HG03175 (cell line): ENCODE results near the gene ARSJ.
A peak's percentile ranks its signal among the peaks of the same experiment; 100 is the strongest.
"Not testable (repeated sequence)": the region's sequence is repeated elsewhere in the genome, so short reads cannot be mapped to it uniquely, and the experiment has no call there.

Experiments
- ATAC-seq: cut with Tn5 transposase; IDR thresholded peaks from one replicate; pipeline ENCODE4 v1.9.1; 2021; ENCODE audit warnings: mild to moderate bottlenecking, moderate library complexity; ENCODE audit not compliant: unreplicated experiment

Gene ARSJ

DNA sequence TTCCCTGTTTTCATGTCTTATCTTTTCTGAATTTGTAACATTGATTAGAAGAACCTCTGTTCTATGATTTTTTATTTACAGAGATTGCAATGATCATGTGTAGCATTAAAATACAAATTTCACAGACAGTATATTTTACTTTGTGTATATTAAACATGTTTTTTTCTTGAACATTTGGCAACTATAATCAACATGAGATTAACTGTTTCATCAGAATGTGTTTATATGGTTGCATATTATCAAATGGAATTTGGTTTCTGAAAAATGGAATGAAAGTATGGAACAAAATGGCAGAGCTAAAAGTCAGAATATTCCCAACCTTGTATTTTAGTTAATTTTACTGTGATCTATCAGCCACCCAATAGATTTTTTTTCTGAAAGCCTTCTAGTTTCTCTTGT, 19.9 kb downstream of the ARSJ start:
- no peak for ATAC-seq

DNA sequence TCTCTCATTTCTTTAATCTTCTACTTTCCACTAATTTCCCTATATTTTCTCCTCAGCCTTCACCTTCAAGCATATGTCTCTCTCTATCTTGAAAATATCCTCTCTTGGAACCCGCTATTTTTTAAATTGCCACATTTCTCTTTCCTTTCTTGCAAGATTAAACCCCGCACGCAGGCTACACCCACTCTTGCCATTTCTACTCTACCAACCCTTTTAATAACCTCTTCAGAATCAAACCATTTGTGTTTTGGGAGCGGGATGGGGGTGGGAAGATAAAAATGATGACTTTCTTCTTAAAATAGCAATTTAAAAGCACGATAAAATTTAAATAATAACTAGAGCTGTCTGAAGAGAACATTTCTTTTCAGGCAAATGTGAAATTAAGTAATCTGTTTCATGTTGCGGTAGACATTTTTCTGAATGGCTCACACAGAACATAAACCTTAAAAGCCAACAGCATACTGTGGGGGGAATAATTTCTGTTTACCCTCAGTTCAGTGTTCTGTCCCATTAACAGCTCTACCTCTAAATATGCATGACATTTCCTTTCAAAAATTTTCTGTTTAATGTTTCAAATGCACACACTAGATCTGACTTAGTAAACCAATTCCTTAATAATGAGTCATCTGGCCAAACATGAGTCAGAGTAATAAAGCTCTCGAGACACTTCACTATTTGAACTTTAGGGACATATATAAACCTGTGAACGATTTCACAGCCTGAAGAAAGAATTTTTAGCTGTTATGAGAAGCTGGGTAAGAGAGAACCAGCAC, 20.5 kb downstream of the ARSJ start:
- peak; percentile 55 for ATAC-seq

DNA sequence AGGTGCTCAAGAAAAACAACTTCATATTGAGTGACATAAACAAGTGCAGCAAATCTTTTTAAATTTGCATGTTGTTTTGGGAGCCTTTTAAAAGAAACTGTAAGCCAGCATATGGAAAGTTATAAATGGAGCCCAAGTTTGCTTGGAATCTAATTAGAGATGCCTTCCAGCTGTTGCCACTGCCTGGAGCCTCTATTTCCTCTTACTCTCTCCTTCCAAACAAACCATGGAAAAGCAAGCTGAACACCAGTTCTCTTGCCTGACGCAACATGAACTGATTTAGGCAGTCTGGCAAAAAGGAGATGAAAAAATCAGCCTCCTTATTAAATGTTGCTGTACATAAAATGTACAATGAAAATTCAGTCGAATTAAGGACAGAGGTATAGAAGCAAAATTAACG, 21.5 kb downstream of the ARSJ start:
- no peak for ATAC-seq

DNA sequence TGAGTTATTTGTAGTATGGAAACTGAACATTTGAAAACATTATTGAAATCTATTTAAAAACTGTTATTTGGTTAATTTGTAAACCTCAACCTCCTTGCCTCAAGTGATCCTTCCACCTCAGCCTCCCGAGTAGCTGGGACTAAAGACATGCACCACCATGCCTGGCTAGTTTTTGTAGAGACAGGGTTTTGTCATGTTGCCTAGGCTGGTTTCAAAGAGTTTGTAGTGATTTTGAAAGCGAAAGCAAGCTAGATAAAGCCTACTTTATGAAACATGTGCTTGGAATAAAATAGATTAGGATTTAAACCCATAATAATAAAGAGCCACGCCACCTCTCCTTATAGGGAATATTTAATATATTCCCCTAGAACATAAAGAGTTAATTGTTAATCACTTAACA, 23.5 kb downstream of the ARSJ start:
- no peak for ATAC-seq

DNA sequence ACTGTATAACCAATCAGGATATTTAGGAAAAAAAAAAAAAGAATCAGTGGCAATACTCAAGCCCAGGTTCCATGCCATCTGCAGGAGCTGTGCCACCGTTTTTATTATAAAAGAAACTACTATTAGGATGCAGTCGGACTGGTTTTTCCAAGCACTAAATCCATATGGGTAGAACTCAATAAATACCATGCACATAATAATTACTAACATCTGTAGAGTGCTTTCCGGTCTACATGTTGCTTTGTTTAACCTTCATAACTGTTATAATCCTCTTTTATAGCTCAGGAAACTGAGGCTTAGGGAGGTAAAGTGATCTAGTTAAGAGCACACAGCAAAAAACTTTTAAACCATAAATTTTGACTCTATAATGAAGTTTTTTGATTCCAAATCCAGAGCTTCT, 24.0 kb downstream of the ARSJ start:
- ATAC-seq: no peak

DNA sequence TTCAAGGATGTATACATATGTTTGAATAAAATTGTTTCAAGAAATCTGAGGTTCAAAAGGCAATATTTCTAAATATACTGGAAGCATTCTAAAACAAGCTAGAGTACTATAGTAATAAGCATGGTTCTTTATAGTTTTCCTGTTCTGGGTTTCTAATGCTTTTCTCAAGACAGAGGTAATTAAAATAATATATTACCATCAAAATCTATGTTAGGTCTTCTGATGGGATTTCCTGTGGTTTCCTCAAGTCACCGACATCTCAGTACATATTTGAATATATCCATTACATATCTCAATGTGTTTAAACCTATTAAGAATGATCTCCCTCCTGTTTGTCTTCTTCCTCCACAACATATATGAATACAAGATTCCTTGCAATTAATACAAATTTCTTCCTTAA, 25.6 kb downstream of the ARSJ start:
- no peak for ATAC-seq

DNA sequence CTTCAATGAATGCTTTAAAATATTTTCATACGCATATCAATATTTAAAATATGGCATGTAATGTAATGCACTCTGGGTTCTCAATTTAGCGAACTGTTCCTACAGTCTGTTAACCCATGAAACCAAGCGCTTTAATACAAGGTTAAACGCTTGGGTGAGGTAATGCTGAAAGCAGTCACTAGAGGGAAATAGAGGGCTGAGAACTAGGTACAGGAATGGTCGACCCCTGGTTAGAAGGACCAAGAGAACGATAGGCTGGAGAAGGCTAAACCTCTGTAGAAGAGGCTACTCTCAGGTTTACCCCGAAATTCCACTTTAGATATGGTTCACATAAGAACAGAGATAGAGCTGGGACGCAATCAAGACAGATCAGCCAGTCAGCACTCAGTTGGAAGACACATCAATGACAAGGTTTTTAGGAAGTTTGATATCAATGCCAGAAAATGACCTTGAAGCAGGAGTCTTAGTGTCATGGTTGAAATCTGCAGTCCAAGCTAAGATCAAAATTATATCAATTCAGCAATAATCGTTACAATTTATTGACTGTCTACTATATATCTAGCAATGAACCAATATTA, 26.9 kb downstream of the ARSJ start:
- peak; percentile 91 for ATAC-seq

DNA sequence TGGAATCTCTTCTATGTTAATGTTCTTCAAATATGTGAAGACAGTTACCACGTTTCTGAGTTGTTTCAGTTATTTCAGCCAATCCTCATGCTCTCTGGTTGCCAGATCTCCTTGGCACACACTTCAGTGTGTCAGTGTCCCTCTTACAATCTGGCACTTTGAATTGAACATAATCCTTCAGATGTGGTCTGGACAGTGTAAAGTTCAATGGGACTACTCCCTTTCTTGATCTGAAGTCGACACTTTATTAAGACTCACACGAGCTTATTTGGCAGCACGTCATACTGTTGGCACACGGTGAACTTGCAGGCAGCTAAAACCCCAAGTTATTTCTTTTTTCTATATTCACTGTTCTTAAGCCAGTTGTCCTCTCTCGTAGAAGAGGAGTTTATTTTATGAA, 28.2 kb downstream of the ARSJ start:
- no peak for ATAC-seq

DNA sequence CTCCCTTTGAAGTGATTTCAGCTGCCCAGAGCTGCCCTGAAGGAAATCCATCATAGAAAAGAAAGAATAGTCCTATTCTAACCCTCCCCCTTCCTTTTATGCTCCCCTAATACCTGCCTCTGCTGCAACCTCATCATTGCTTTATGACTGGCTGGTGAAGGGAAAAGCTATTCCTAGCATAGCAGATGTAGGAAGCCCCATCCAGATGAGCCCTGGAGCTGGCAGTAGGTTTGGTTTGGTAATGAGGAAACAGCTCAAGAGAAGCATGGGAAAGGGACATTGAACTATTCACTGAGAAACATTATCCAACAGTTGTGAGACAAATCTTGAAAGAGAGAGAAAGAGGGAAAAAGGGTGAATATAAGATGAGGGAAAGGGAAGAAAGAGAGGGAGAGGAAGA, 29.2 kb downstream of the ARSJ start:
- ATAC-seq: no peak

DNA sequence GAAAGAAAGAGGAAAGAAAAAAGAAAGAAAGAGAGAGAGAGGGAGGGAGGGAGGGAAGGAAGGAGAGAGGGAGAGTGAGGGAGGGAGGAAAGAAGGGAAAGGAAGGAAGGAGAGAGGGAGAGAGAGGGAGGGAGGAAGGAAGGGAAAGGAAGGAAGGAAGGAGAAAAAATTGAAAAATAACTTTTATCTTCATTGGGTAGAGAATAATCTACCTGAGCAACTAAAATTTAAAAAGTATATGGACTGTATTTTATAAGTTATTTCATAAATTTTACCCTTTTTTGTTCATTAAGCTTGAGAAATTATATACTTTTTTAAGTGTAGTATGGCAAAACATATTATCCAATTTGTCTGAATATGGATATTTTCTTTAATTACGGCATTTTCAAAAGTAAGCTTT, 32.0 kb downstream of the ARSJ start:
- ATAC-seq: no peak

DNA sequence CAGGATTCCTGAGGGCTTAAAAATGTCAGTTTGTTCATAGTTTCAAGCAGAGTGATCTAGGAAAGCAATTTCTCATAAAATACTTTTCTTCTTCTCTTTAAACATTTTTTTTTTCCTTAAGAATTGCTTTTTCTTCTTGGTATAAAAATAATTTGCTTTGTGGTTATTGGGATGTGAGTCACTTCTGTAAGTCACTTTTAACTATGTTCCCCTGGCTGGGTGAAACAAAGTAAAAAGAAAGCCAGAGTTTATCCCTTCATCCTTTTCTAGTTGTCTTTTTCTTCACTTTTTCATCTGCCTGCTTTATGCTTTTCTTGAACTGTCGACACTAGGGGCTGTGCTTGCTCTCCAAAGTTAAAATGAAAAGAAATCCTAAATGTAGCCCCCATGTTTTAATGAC, 33.5 kb downstream of the ARSJ start:
- ATAC-seq: no peak

DNA sequence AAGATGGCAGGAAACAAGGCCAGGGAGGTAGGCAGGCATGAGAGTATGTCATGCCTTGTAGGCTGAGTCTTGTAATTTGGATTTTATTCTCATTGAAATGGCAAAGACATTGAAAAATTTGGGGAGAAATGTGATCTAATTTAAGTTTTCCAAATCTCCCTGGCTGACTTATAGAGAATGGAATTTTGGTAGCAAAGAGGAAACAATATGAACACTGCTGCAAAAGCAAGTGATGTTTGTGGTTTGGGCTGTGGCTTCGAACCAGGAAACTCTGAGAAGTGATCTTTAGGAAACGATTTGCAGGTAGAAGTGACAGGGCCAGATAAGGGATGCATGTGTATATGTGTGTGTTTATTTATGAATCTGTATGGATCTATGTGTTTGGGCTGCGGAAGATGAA, 35.6 kb downstream of the ARSJ start:
- ATAC-seq: no peak

DNA sequence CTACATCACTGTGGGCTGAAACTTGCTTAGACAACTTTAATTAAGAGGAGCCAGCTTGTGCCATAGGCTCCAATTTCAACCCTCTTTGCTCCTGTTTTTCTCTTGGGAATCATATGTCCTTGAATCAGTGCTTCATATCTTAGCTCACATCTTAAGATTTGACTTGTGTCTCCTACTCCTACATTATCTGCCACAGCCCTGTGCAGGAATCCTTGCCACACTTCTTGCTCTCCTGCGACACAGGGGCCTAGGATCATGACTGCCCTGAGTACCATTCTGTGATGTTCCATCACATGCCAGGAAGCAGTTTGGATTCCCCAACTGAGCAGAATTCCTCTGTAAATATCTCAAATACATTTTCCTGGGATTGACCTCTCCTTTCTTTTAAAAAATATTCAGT, 36.4 kb downstream of the ARSJ start:
- no peak for ATAC-seq

DNA sequence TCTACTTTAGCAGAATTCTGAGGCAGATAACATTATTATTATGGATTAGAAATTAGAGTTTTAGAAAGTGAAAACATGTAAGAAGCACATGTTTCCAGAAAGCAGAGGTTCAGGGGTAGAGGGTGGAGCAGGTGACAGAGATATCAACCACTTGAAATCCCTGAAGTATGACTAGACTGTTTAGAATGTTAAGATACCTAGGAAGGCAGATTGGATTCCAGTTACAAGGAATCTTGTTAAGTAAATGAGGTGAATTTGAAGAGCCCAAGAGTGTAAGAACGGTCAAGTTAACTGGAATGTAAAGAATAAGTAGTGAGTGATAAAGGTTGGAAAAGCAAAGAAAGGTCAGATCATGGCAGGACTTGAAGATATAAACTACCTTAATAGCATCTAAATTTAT, 37.6 kb downstream of the ARSJ start:
- ATAC-seq: no peak

DNA sequence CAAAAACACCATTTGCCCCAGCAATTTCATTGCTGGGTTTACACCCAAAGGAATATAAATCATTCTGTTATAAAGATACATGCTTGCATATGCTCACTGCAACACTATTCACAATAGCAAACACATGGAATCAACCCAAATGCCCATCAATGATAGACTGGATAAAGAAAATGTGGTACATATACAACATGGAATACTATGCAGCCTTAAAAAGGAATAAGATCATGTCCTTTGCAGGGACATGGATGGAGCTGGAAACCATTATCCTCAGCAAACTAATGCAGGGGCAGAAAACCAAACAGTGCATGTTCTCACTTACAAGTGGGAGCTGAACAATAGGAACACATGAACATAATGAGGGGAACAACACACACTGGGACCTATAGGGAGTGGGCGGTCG, 39.3 kb downstream of the ARSJ start:
- not testable (repeated sequence) for ATAC-seq

DNA sequence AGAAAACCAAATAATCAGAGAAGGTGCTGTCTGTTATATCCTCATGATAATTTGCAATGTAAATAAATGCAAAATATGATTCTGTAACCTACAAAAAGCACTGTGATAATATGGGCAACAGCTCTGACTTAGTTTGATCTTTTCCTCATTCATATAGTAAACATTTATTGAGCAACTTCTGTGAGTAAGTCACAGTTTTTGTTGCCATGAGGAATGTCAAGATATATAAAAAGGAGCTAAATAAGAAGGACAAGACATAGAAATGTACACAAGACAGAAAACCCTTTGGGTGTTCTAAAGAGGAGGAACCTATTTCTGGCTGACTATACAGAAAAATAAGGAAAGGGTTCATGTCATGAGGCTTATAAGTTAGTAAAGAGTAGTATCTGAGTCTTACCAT, 44.3 kb downstream of the ARSJ start:
- ATAC-seq: no peak

DNA sequence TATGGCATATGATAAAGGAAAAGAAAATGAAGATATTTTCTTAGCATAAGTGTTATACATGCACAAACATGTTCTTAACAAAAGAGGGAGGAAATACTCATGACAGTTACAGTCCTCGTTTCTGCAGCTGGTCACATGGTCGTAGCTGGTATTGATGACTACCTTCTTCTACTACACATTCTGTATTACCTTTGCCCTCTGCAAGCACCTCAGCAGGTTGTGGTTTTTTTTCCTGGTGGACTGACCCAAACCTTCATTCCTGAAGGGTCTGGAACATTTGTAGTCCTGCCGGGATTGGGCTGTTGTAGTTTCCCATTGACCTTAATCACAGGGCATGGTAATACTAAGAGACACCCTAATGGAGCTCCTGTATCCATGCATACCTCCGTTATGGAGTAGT, 54.7 kb downstream of the ARSJ start:
- not testable (repeated sequence) for ATAC-seq

DNA sequence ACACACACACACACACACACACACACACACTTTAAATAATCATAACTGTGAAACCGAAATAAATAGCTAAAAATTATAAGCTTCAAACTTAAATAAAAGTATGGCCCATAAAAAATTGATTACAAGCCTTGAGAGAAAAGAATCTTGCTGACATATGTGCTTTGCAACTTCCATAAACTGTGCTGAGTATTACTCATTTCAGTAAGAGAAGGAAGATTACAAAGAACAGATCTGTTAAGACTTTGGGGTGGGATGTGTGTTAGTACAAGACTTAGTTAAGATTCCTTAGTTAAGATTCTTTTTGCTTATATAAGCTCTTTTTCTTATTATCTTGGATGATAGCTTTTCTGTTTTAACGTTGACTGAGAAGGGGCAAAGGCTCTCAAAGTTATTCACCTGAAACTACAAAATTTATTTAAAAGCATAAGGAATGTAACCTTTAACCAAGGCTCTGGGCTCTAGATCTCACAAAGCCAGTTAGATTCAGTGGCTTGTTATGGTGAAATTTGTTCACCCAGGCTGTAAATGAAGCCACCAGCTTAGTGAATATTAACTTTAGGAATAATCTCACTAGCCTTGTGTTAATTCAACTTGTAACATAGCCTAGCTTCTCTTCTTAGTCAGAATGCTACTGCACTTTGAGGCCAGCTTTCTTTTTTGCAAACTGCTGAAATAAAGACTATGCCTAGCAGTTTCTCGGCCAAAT, 58.2 kb downstream of the ARSJ start:
- no peak for ATAC-seq

DNA sequence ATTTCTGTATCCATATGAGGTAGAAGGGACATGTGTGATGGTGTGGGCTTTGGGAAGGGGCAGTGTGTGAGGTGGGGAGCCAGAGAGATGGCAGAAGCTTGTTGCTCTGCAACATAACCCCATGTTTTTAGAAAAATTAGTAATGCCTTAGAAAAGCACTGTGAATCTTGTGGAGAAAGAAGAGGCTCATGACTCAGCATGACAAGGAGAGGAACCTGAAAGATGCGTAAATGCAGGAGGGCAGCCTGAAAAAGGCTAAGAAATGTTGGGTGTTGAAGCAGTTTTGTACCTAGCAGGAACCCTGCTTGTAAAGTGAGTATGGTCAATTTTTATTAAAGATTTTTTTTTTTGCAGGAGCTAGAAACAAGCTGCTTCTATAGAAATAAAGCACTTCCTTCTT, 59.8 kb downstream of the ARSJ start:
- ATAC-seq: no peak

DNA sequence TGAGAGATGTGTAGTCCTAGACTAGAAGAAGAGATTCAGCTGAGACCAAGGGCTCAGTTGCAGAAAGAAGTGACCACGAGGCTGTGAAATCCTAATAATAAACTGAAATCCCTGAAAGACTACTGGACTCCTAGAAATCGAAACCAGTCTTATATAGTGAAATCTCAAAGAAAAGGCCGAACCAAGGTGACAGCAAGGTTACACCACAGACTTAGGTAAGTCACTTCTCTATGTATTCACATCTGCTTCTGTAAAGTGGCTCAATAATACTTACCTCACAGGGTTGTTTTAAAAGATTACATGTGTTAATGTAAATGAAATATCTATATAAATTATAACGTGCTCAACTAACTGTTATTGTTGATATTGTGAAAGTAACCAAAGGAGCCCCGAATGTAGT, 60.3 kb downstream of the ARSJ start:
- ATAC-seq: no peak

DNA sequence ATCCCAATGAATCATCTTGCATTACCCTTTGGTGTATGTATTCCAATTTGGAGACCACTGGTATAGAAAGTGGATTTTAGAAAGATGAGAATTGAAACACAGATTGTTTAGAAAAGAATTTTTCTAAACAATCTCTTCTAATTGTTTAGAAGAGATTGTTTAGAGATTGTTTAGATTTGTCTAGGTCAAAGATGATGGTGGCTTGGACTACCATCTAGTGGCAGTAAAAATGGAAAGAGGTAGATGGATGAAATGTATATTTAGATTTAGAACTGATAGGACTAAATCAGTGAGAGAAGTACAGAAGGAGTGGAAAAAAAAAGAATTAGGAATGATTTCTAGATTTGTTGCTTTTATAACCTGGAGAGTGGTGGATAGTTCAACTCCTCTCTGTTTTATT, 70.6 kb downstream of the ARSJ start:
- no peak for ATAC-seq

DNA sequence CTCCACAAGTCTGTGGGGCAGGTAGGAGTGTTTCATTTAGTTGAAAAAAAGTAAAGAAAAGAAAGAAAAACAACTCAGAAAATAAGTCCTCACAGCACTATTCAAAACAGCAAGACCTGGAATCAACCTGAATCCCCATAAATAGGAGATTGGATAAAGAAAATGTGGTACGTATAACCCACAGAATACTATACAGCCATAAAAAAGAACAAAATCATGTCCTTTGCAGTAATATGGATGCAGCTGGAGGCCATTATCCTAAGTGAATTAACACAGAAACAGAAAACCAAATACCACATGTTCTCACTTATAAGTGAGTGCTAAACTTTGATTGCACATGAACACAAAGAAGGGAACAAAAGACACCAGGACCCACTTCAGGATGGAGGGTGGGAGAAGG, 71.9 kb downstream of the ARSJ start:
- no peak for ATAC-seq
